GM23338 (cell line): ENCODE results near the gene BCL11B. TPM values are rescaled to one million over a fixed set of nuclear protein-coding genes. Genes with fewer than 3 reads are reported as not detected.

Experiments
- ATAC-seq: fragments of 200-7000 bp; cut with Tn5 transposase; 3 replicates; pipeline ENCODE4 v1.9.1; 2020
- DNase-seq: peaks from one replicate; pipeline ENCODE4 v3.0.0-alpha.2; 2015; ENCODE audit warnings: low spot score
- H2AFZ ChIP-seq: fragments of 200-600 bp; sonication (generic); 2 replicates; pipeline ENCODE4 v1.8.0; 2016; ENCODE audit warnings: antibody characterized with exemption, mild to moderate bottlenecking, moderate library complexity
- H3F3A ChIP-seq: fragments of 200-600 bp; sonication (generic); replicated peaks from 2 replicates; pipeline ENCODE4 v1.8.0; 2017; ENCODE audit warnings: antibody characterized with exemption, mixed run types, low read depth
- H3K27ac ChIP-seq: fragments of 200-600 bp; sonication (generic); 2 replicates; pipeline ENCODE4 v1.6.1; 2016; ENCODE audit warnings: low read depth
- H3K27me3 ChIP-seq: fragments of 200-600 bp; sonication (generic); 2 replicates; pipeline ENCODE4 v1.8.0; 2016; ENCODE audit warnings: mild to moderate bottlenecking, mixed run types, moderate library complexity; ENCODE audit not compliant: insufficient read depth
- H3K36me3 ChIP-seq: fragments of 200-600 bp; sonication (generic); 2 replicates; pipeline ENCODE4 v1.8.0; 2016; ENCODE audit warnings: mild to moderate bottlenecking; ENCODE audit not compliant: insufficient read depth
- H3K4me1 ChIP-seq: fragments of 200-600 bp; sonication (generic); 2 replicates; pipeline ENCODE4 v1.8.0; 2016; ENCODE audit warnings: mild to moderate bottlenecking, moderate library complexity; ENCODE audit not compliant: insufficient read depth
- H3K4me2 ChIP-seq: fragments of 200-600 bp; sonication (generic); 2 replicates; pipeline ENCODE4 v1.7.1; 2017; ENCODE audit warnings: mixed run types
- H3K4me3 ChIP-seq: fragments of 200-600 bp; sonication (generic); 2 replicates; pipeline ENCODE4 v1.6.1; 2016; ENCODE audit warnings: mixed run types
- H3K79me2 ChIP-seq: fragments of 200-600 bp; sonication (generic); replicated peaks from 2 replicates; pipeline ENCODE4 v1.8.0; 2017; ENCODE audit warnings: mild to moderate bottlenecking; ENCODE audit not compliant: insufficient read depth
- H3K9me2 ChIP-seq: fragments of 200-600 bp; sonication (generic); 2 replicates; pipeline ENCODE4 v1.8.0; 2017; ENCODE audit not compliant: insufficient read depth
- H4K20me1 ChIP-seq: fragments of 200-600 bp; sonication (generic); replicated peaks from 2 replicates; pipeline ENCODE4 v1.8.0; 2017; ENCODE audit warnings: mild to moderate bottlenecking; ENCODE audit not compliant: insufficient read depth
- H3K27ac Mint-ChIP-seq: 2 replicates; pipeline ENCODE4 v1.8.0; 2020; ENCODE audit warnings: inconsistent platforms, mild to moderate bottlenecking, moderate library complexity, mixed read lengths
- H3K27me3 Mint-ChIP-seq: 3 replicates; pipeline ENCODE4 v1.8.0; 2022; ENCODE audit warnings: low read depth, mild to moderate bottlenecking, moderate library complexity, mixed read lengths, inconsistent platforms; ENCODE audit not compliant: insufficient read depth, poor library complexity
- H3K36me3 Mint-ChIP-seq: 3 replicates; pipeline ENCODE4 v1.8.0; 2021; ENCODE audit warnings: low read depth, mild to moderate bottlenecking, inconsistent platforms, moderate library complexity, mixed read lengths
- H3K4me1 Mint-ChIP-seq: 3 replicates; pipeline ENCODE4 v1.8.0; 2020; ENCODE audit warnings: mild to moderate bottlenecking, inconsistent platforms, mixed read lengths
- H3K4me3 Mint-ChIP-seq: 3 replicates; pipeline ENCODE4 v1.8.0; 2021; ENCODE audit warnings: moderate library complexity, mild to moderate bottlenecking, inconsistent platforms, mixed read lengths
- H3K9me3 Mint-ChIP-seq: 3 replicates; pipeline ENCODE4 v1.8.0; 2020; ENCODE audit warnings: moderate library complexity, mild to moderate bottlenecking, inconsistent platforms, mixed read lengths
- CREB1 ChIP-seq: fragments of 250-450 bp; sonication (Bioruptor Pico); IDR thresholded peaks from 2 replicates; pipeline ENCODE4 v1.5.0; 2020; ENCODE audit warnings: low read depth, mild to moderate bottlenecking, moderate library complexity
- CTCF ChIP-seq, 2 experiments: fragments of 200-600 bp in 1 of 2; sonication (generic) in 1 of 2; conservative IDR thresholded peaks; 2 replicates each; pipeline versions ENCODE4 v1.5.1 to v1.6.1; 2016 to 2017; ENCODE audit warnings: antibody characterized with exemption in 2 of 2, low read depth in 2 of 2, mild to moderate bottlenecking in 2 of 2, moderate library complexity in 1 of 2
- ETS1 ChIP-seq: IDR thresholded peaks from 2 replicates; pipeline ENCODE4 v1.6.1; 2016; ENCODE audit warnings: antibody characterized with exemption
- EZH2phosphoT487 ChIP-seq: fragments of 200-600 bp; sonication (generic); IDR thresholded peaks from one replicate; pipeline ENCODE4 v1.8.1; 2018; ENCODE audit warnings: antibody characterized with exemption; ENCODE audit not compliant: unreplicated experiment
- JUNB ChIP-seq: IDR thresholded peaks from one replicate; pipeline ENCODE4 v1.6.1; 2016; ENCODE audit warnings: antibody characterized with exemption; ENCODE audit not compliant: unreplicated experiment
- POLR2AphosphoS5 ChIP-seq: IDR thresholded peaks from 2 replicates; pipeline ENCODE4 v1.6.1; 2016; ENCODE audit warnings: antibody characterized with exemption, low read depth
- REST ChIP-seq: IDR thresholded peaks from one replicate; pipeline ENCODE4 v1.6.1; 2018; ENCODE audit warnings: antibody characterized with exemption; ENCODE audit not compliant: unreplicated experiment
- ZNF462 ChIP-seq: fragments of 250-450 bp; sonication (Bioruptor Pico); IDR thresholded peaks from 2 replicates; pipeline ENCODE4 v1.5.0; 2020; ENCODE audit warnings: mild to moderate bottlenecking, moderate library complexity
- polyA plus RNA-seq: library from polyadenylated mRNA; unstranded; fragments of >200 nt; fragmentation: Nextera tagmentation; extraction: Ambion mirVana; gene quantifications from 2 replicates; pipeline ENCODE4 v1.2.1, GENCODE V29; 2016
- total RNA-seq: library from RNA; depleted of rRNA; stranded (reverse); fragments of >200 nt; shearing (Covaris generic); gene quantifications from 2 replicates; pipeline ENCODE4 v1.2.3, GENCODE V29; 2014

The BCL11B gene
- total and polyA plus RNA-seq, 2 experiments from 2014 or later, result 2.4 to 6.7 TPM

- no peak for TF ChIP-seq REST
- no peak for TF ChIP-seq CTCF (conservative IDR thresholded peaks at IDR 0.05; ENCODE audit: low read depth in 2 of 2)
- TF ChIP-seq EZH2phosphoT487, result no peak
- no peak for TF ChIP-seq POLR2AphosphoS5
Observed at GRCh38 chr14:99127651-99128167, 144.3 kb downstream of the BCL11B start (continued).

GRCh38 chr14:99125616-99126431 is 146.2 kb downstream of the BCL11B start:
- DNase-seq (no peak), ATAC-seq (no peak)
- no peaks in the 10 kb centered on the region for H3F3A ChIP-seq
- H2AFZ ChIP-seq, result no peak overlapping the region
- H3K27ac ChIP-seq, result no peak overlapping the region
- H3K4me2 ChIP-seq, result no peak overlapping the region
- peaks cover 5% of the 10 kb centered on the region for H3K27me3 Mint-ChIP-seq
- H3K36me3 ChIP-seq, result no peaks in the 10 kb centered on the region
- no peaks in the 10 kb centered on the region for H3K36me3 Mint-ChIP-seq
- H3K27me3 ChIP-seq, result no peaks in the 10 kb centered on the region
- no peaks in the 10 kb centered on the region for H3K9me3 Mint-ChIP-seq
- H3K4me1 ChIP-seq, result no peaks in the 10 kb centered on the region
- peaks cover 17% of the 10 kb centered on the region for H3K4me1 Mint-ChIP-seq
- H3K27ac Mint-ChIP-seq, result no peak overlapping the region
- no peak overlapping the region for H3K4me3 Mint-ChIP-seq
- no peaks in the 10 kb centered on the region for H4K20me1 ChIP-seq
- no peaks in the 10 kb centered on the region for H3K79me2 ChIP-seq
- H3K4me3 ChIP-seq, result no peak overlapping the region
- no peaks in the 10 kb centered on the region for H3K9me2 ChIP-seq
- no peak for TF ChIP-seq CREB1 (CRISPR knock-in tag)
- TF ChIP-seq JUNB, result no peak
- TF ChIP-seq EZH2phosphoT487, result no peak
- no peak for TF ChIP-seq ZNF462 (CRISPR knock-in tag)
- no peak for TF ChIP-seq ETS1
